Activated naive CD4-positive, alpha-beta T cell treated with anti-CD3 and anti-CD28 coated beads, Interleukin-2, amount 50 U/mL, for 72 hours (primary cell): ENCODE results near the gene CYBA. TPM values are rescaled to one million over a fixed set of nuclear protein-coding genes. Genes with fewer than 3 reads are reported as not detected.
A peak's percentile ranks its signal among the peaks of the same experiment; 100 is the strongest.

Source experiments
- ATAC-seq, 2 donors: fragments of 150-1000 bp; cut with Tn5 transposase; 2 replicates each; pipeline ENCODE4 v1.10.0; 2021; ENCODE audit warnings: mild to moderate bottlenecking in 2 of 2, moderate library complexity in 2 of 2
- DNase-seq, 2 donors: peaks; one replicate each; pipeline ENCODE4 v3.0.0; 2021 to 2022; ENCODE audit warnings: low spot score in 2 of 2
- H3K27ac Mint-ChIP-seq, 2 donors: one replicate each; pipeline ENCODE4 v1.8.0; 2022; ENCODE audit warnings: mild to moderate bottlenecking in 2 of 2, mixed read lengths in 2 of 2
- H3K36me3 Mint-ChIP-seq, 2 donors: one replicate each; pipeline ENCODE4 v1.8.0; 2022; ENCODE audit warnings: mixed read lengths in 2 of 2
- H3K9me3 Mint-ChIP-seq, 2 donors: one replicate each; pipeline ENCODE4 v1.8.0; 2022; ENCODE audit warnings: mixed read lengths in 2 of 2
- total RNA-seq, 2 donors: library from RNA; stranded (reverse); gene quantifications; one replicate each; pipeline ENCODE4 v1.2.3, GENCODE V29; 2022

The CYBA gene
- total RNA-seq, 2 donors from 2014 or later = 112 to 267 TPM

GRCh38 chr16:88654363-88655052, 3.7 kb upstream of the CYBA start:
- peaks cover 0 to 5% of the 10 kb centered on the region in 2 donors for H3K36me3 Mint-ChIP-seq
- H3K27ac Mint-ChIP-seq = peak overlapping the region; percentile 7 to 77
- no peaks in the 10 kb centered on the region for H3K9me3 Mint-ChIP-seq
- ATAC-seq (no peak), DNase-seq (no peak)

GRCh38 chr16:88653596-88654362, 2.9 kb upstream of the CYBA start:
- H3K27ac Mint-ChIP-seq = peak overlapping the region in 1 of 2 donors; percentile 89

GRCh38 chr16:88653101-88653500, 2.2 kb upstream of the CYBA start:
- Mint-ChIP-seq H3K9me3 (no peaks in the 10 kb centered on the region), H3K36me3 (peaks cover 5 to 10% of the 10 kb centered on the region in 2 donors), H3K27ac (peak overlapping the region; percentile 30 to 89)
- DNase-seq (no peak), ATAC-seq (no peak)

More at GRCh38 chr16:88653596-88654362, 2.9 kb upstream of the CYBA start:
- ATAC-seq (no peak), DNase-seq (no peak)
- Mint-ChIP-seq H3K9me3 (no peaks in the 10 kb centered on the region), H3K36me3 (peaks cover 5 to 10% of the 10 kb centered on the region in 2 donors)

GRCh38 chr16:88652762-88653063, 1.9 kb upstream of the CYBA start:
- no peak for DNase-seq
- H3K36me3 Mint-ChIP-seq = peaks cover 5 to 10% of the 10 kb centered on the region in 2 donors
- no peak for ATAC-seq
- H3K27ac Mint-ChIP-seq = no peak overlapping the region
- H3K9me3 Mint-ChIP-seq = no peaks in the 10 kb centered on the region

- Mint-ChIP-seq H3K27ac (peak overlapping the region; percentile 90 to 94), H3K36me3 (peaks cover 5 to 10% of the 10 kb centered on the region in 2 donors), H3K9me3 (no peaks in the 10 kb centered on the region)
- no peak for ATAC-seq
- DNase-seq = no peak
Measured at GRCh38 chr16:88651989-88652761, 1.3 kb upstream of the CYBA start.

GRCh38 chr16:88651276-88651988, 579 bp upstream of the CYBA start:
- peak; percentile 80 to 92 for DNase-seq
- no peaks in the 10 kb centered on the region for H3K9me3 Mint-ChIP-seq
- peak overlapping the region; percentile 90 to 94 for H3K27ac Mint-ChIP-seq
- peak; percentile 90 to 94 for ATAC-seq
- peaks cover 5 to 10% of the 10 kb centered on the region in 2 donors for H3K36me3 Mint-ChIP-seq

- Mint-ChIP-seq H3K9me3 (no peaks in the 10 kb centered on the region), H3K27ac (peak overlapping the region in 1 of 2 donors; percentile 90), H3K36me3 (peaks cover 5 to 10% of the 10 kb centered on the region in 2 donors)
- peak in 1 of 2 donors; percentile 1 for ATAC-seq
- peak in 1 of 2 donors; percentile 43 for DNase-seq
Measured at GRCh38 chr16:88649924-88650748, 717 bp downstream of the CYBA start.

GRCh38 chr16:88649195-88649923, 1.5 kb downstream of the CYBA start:
- H3K27ac Mint-ChIP-seq = peak overlapping the region; percentile 65 to 72
- peaks cover 5 to 6% of the 10 kb centered on the region in 2 donors for H3K36me3 Mint-ChIP-seq
- DNase-seq = no peak
- ATAC-seq = no peak
- no peaks in the 10 kb centered on the region for H3K9me3 Mint-ChIP-seq

GRCh38 chr16:88647178-88648070, 3.4 kb downstream of the CYBA start:
- DNase-seq (no peak), ATAC-seq (no peak)
- Mint-ChIP-seq H3K36me3 (peaks cover 5 to 6% of the 10 kb centered on the region in 2 donors), H3K9me3 (no peaks in the 10 kb centered on the region), H3K27ac (no peak overlapping the region)

GRCh38 chr16:88646345-88647034, 4.4 kb downstream of the CYBA start:
- Mint-ChIP-seq H3K9me3 (no peaks in the 10 kb centered on the region), H3K27ac (no peak overlapping the region), H3K36me3 (peaks cover 5 to 12% of the 10 kb centered on the region in 2 donors)

GRCh38 chr16:88645941-88646340, 4.9 kb downstream of the CYBA start:
- ATAC-seq (no peak), DNase-seq (no peak)
- Mint-ChIP-seq H3K27ac (no peak overlapping the region), H3K9me3 (no peaks in the 10 kb centered on the region), H3K36me3 (peaks cover 5 to 12% of the 10 kb centered on the region in 2 donors)

More at GRCh38 chr16:88646345-88647034, 4.4 kb downstream of the CYBA start:
- ATAC-seq (no peak), DNase-seq (no peak)

GRCh38 chr16:88645455-88645854, 5.4 kb downstream of the CYBA start:
- no peak overlapping the region for H3K27ac Mint-ChIP-seq
- ATAC-seq (no peak), DNase-seq (no peak)
- no peaks in the 10 kb centered on the region for H3K9me3 Mint-ChIP-seq
- peaks cover 5 to 12% of the 10 kb centered on the region in 2 donors for H3K36me3 Mint-ChIP-seq

- DNase-seq = no peak
- H3K27ac Mint-ChIP-seq = no peak overlapping the region
- ATAC-seq = no peak
Measured at GRCh38 chr16:88643644-88643932, 7.3 kb downstream of the CYBA start.

More at GRCh38 chr16:88643644-88643932, 7.3 kb downstream of the CYBA start:
- peaks cover 0 to 7% of the 10 kb centered on the region in 2 donors for H3K36me3 Mint-ChIP-seq
- H3K9me3 Mint-ChIP-seq = no peaks in the 10 kb centered on the region
